Retinal pigment epithelial cell (primary cell): ENCODE data around the gene ECE2.

ENCODE experiments used
- DNase-seq: peaks from one replicate; pipeline ENCODE4 v3.0.0-alpha.2; 2010; ENCODE audit warnings: low read depth
- H3K4me3 ChIP-seq: 2 replicates; pipeline ENCODE4 v1.5.1; 2011; ENCODE audit warnings: mild to moderate bottlenecking, low read length, control low read depth, moderate library complexity
- CTCF ChIP-seq: conservative IDR thresholded peaks from 2 replicates; pipeline ENCODE4 v1.5.1; 2011; ENCODE audit warnings: low read depth, low read length, control low read depth, inconsistent platforms

Gene ECE2

GRCh38 chr3:184236033-184236410, 39.8 kb upstream of the ECE2 start:
- no peak for DNase-seq
- no peak overlapping the region for H3K4me3 ChIP-seq
- TF ChIP-seq CTCF, result no peak

- DNase-seq, result no peak
- H3K4me3 ChIP-seq, result no peak overlapping the region
- TF ChIP-seq CTCF, result no peak
Observed at GRCh38 chr3:184236636-184237035, 39.2 kb upstream of the ECE2 start.

- TF ChIP-seq CTCF, result no peak
- H3K4me3 ChIP-seq, result no peak overlapping the region
- no peak for DNase-seq
Observed at GRCh38 chr3:184237211-184237610, 38.6 kb upstream of the ECE2 start.

- no peak overlapping the region for H3K4me3 ChIP-seq
- DNase-seq, result no peak
- TF ChIP-seq CTCF, result no peak
Observed at GRCh38 chr3:184237807-184238206, 38.0 kb upstream of the ECE2 start.

- no peak for TF ChIP-seq CTCF
- no peak overlapping the region for H3K4me3 ChIP-seq
- no peak for DNase-seq
Observed at GRCh38 chr3:184238246-184238818, 37.5 kb upstream of the ECE2 start.

- no peak for TF ChIP-seq CTCF
- DNase-seq, result no peak
- H3K4me3 ChIP-seq, result no peak overlapping the region
Observed at GRCh38 chr3:184239221-184239620, 36.6 kb upstream of the ECE2 start.

- TF ChIP-seq CTCF, result no peak
- no peak for DNase-seq
- H3K4me3 ChIP-seq, result no peak overlapping the region
Observed at GRCh38 chr3:184239708-184240107, 36.1 kb upstream of the ECE2 start.
